Urothelium cell line (cell line): ENCODE results near the gene RTBDN.

Source experiments
- DNase-seq: peaks from one replicate; pipeline ENCODE4 v3.0.0; 2011; ENCODE audit warnings: low spot score, mixed read lengths
- FAIRE-seq: peaks from 2 replicates; lab custom pipeline; 2011; peaks lifted over from hg19 to GRCh38; lab: Jason Lieb, UNC

Gene RTBDN

DNA sequence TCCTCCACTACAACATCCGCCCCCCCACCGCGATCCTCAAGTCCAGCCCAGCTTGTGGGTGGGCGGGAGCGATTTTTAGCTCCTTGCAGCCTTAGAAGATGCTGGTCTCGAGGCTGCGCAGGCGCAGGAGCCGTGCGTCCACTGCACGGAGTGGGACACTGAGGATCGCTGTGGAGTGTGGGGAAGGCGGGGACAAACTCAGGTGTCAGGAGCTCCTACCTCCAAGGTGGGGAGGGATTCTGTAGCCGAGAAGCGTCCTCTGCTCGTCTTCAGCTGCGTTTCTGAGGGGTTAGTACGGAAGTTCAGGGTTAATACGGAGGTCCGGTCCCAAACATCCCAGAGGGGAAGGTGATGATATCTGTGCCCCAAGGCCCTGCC lies at the start of gene RTBDN:
Gene RTBDN, minus strand, starts transcription at position 14 of the 378 bp plus-strand sequence. CDS start 4,600 bp downstream, outside the sequence.
- no peak for FAIRE-seq
- DNase-seq: no peak

DNA sequence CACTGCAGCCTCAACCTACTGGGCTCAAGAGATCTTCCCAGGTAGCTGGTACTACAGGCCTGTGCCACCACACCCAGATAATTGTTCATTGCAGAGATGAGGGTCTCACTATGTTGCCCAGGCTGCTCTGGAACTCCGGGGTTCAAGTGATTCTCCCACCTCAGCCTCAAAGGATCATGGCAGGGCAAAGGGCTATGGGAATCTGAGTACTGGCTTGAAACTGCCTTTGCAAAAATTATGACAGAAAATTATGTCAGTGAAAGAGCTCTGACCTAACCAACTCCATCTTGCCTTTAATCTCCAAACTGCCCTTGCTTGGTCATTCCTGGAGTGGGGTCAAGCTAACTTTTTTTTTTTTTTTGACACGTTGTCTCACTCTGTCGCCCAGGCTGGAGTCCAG lies 48.2 kb upstream of the RTBDN start:
- FAIRE-seq: no peak
- DNase-seq: no peak

DNA sequence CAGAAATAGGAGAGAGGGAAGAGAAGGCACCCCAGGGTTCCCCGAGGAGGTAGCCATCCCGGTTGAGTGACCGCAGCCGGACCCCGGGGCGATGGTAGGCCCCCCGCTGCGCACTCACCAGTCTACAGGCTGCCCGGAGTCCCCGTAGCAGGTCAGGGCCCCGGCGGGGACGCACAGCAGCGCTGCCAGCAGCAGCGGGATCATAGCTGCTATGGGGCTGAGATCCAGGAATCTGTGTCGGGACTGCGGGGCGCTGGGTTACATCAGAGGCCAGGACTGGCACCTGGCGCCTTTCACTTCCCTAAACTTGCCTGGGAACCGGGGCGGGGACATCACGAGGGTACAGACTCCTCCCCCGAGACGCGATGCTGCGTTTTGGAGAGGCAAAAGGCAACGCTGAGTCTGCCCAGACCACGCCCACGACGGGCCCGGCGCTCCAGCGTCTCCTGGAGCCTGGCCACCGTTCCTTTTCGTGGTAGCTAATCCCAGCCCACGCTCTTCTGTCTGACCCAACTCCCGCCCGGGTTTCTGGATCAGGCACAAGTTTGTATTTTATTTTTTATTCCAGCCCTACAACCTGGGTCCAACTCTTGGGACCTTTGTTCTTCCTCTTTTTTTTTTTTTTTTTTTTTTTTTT lies 46.9 kb upstream of the RTBDN start, which contains the start of gene DNASE2:
Gene DNASE2, minus strand, starts transcription at position 278 of the 637 bp plus-strand sequence. Its CDS starts 74 bp downstream, at position 204.
- FAIRE-seq (no peak), DNase-seq (peak; percentile 94)

DNA sequence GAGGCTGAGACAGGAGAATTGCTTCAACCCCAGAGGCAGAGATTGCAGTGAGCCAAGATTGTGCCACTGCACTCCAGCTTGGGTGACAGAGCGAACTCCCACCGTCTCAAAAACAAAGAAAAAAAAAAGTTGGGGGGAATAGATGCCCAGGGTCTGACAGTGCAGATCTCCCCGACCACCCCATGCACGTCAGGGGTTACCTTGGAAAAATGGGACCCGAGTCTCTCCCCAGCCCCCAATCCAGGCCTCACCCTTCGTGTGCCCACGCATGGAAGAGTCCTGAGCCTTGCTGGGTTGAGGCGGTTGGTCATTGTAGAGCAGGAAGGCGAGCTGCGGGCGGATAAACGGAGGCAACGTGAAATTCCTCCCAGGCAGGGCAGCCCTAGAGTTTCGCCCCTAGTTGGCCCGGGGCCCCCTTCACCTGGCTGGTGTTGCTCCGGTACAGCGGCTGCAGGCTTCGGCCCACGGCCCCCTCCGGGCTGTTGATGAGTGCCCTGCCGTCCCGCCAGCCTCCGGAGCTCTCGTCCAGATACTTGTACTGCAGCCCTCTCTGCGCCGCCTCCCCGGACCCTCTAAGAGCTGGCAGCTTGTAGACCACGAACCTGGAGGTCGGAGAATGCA lies 46.3 kb upstream of the RTBDN start:
- no peak for FAIRE-seq
- no peak for DNase-seq

DNA sequence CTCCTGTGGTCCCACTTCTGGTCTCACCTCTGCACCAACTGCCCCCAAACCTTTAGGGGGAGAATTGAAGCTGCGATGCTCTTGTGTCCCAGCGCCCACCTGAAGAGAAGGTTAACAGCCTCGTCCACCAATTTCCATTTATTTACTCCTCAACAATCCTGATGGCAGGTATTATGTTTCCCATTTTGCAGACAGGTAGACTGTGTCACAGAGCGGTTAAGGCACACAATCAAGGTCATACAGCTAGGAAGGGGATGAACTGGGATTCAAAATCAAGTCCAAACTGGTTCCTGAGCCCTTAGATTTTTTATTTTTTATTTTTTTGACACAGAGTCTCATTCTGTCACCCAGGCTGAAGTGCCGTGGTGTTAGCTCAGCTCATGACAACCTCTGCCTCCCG lies 40.7 kb upstream of the RTBDN start:
- no peak for FAIRE-seq
- DNase-seq: no peak

DNA sequence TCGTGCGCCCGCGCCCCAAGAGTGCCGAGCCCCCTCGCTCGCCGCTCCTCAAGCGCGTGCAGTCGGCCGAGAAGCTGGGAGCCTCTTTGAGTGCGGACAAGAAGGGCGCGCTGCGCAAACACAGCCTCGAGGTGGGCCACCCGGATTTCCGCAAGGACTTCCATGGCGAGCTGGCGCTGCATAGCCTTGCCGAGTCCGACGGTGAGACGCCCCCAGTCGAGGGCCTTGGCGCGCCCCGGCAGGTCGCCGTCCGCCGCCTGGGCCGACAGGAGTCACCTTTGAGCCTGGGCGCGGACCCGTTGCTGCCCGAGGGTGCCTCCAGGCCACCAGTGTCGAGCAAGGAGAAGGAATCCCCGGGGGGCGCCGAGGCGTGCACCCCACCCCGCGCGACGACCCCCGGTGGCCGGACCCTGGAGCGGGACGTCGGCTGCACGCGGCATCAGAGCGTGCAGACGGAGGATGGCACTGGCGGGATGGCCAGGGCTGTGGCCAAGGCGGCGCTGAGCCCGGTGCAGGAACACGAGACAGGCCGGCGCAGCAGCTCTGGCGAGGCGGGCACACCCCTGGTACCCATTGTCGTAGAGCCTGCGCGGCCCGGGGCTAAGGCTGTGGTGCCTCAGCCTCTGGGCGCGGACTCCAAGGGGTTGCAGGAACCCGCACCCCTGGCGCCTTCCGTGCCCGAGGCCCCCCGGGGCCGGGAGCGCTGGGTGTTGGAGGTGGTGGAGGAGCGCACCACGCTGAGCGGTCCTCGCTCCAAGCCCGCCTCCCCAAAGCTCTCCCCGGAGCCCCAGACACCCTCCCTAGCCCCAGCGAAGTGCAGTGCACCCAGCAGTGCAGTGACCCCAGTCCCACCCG lies 39.7 kb upstream of the RTBDN start:
- DNase-seq: no peak
- no peak for FAIRE-seq

DNA sequence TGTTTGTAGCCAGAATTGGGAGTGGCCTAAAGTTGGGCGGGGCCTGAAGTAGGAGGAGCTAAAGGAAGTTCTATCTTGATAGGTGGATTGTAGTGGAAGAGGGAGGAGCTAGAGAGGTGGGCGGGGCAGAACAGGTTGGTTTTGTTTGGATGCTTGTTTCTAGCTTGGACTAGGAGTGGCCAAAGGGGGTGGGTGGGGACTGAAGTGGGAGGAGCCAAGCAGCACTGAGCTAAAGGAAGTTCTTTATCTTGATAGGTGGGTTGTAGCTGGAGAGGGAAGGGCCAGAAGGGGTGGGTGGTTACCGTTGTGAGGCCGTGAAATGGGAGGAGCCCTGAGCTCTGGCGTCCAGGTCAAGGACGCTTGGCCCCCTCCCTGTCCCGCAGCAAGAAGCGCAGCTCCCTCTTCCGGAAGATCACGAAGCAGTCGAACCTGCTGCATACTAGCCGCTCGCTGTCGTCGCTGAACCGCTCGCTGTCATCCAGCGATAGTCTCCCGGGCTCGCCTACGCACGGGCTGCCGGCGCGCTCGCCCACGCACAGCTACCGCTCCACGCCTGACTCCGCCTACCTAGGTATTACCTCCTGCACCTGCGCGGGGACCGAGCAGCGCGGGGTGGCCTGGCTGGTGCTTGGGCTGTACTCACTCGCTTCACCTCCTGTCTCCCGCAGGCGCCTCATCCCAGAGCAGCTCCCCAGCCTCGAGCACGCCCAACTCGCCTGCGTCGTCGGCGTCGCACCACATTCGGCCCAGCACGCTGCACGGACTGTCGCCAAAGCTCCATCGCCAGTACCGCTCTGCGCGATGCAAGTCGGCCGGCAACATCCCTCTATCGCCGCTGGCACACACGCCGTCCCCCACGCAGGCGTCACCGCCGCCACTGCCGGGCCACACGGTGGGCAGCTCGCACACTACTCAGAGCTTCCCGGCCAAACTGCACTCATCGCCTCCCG lies 38.8 kb upstream of the RTBDN start:
- FAIRE-seq (no peak), DNase-seq (no peak)

DNA sequence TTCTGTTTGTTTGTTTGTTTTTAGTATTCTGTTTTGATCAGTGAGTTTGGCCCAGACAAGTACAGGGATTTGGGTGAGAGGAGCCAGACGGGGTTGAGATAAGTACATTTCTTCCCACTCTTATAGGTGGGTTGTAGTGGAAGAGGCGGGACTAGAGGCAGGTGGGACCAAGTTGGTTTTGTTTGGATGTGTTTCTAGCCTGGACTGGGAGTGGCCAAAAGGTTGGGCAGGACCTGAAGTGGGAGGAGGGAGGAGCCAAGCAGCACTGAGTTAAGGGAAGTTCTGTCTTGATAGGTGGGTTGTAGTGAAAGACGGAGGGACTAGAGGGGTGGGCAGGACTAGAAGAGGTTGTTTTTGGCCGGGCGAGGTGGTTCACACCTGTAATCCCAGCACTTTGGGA lies 37.9 kb upstream of the RTBDN start:
- no peak for FAIRE-seq

DNA sequence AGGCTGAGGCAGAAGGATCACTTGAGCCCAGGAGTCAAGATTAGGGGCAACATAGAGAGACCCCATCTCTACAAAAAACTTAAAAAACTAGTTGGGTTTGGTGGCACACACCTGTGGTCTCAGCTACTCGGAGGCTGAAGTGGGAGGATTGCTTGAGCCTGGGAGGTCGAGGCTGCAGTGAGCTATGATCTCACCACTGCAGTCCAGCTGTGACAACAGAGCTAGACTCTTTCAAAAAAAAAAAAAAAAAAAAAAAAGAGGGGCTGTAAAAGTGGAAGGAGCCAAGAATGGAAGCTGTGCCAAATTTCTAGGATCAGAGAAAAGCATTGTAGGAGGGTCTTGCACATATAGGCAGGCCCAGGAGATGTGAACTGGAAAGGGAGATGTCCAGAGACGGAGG lies 37.3 kb upstream of the RTBDN start:
- FAIRE-seq (no peak), DNase-seq (no peak)

More for the DNA sequence above, 37.9 kb upstream of the RTBDN start:
- no peak for DNase-seq

DNA sequence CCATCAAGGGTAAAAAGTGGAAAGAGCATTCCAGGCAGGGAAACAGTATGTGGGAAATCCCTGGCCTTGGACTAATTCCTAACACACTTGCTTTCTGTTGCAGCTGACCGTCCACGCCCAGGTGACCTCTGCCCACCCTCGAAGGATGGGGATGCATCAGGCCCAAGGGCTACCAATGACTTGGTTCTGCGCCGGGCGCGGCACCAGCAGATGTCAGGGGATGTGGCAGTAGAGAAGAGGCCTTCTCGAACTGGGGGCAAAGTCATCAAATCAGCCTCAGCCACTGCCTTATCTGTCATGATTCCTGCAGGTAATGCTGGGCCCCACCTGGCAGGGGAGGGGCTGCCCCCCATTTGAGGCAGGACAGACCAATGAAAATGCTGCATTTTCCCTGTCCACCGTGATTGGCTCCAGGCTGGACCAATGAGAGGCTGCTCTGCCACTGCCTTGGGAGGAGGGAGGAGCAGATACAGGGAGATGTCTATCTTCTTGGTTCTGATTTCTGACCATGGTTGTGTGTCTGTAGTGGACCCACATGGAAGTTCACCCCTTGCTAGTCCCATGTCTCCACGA lies 34.2 kb upstream of the RTBDN start:
- DNase-seq (no peak), FAIRE-seq (no peak)

DNA sequence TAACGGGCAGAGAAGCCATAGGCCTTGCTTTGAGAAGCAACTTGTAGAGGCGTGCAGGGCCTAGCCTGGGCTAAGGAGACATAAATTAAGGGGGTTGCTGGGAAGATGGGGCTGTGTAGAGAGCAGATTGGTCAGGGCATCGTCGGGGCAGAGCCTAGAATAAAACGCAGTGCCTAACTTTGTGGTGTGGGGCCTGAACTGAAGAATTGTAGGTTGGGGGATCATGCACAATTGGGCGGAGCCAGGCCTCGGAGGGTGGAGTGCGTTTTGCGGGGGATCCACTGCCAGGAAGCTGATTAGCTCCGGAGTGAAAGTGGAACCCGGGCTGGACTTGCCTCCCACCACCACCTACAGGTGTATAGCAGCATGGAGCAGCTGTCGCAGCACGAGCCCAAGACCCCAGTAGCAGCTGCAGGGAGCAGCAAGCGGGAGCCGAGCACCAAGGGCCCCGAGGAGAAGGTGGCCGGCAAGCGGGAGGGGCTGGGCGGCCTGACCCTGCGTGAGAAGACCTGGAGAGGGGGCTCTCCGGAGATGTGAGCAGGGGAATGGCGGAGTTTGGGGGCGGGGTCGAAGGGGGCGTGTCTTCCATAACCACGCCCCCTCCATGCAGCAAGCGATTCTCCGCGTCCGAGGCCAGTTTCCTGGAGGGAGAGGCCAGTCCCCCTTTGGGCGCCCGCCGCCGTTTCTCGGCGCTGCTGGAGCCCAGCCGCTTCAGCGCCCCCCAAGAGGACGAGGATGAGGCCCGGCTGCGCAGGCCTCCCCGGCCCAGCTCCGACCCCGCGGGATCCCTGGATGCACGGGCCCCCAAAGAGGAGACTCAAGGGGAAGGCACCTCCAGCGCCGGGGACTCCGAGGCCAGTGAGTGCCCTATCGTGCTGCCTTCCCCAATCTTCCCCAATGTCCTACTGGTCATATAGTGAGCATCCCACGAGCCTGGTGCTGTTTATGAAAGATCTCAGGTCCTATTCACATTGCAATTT lies 33.0 kb upstream of the RTBDN start:
- DNase-seq (no peak), FAIRE-seq (no peak)

DNA sequence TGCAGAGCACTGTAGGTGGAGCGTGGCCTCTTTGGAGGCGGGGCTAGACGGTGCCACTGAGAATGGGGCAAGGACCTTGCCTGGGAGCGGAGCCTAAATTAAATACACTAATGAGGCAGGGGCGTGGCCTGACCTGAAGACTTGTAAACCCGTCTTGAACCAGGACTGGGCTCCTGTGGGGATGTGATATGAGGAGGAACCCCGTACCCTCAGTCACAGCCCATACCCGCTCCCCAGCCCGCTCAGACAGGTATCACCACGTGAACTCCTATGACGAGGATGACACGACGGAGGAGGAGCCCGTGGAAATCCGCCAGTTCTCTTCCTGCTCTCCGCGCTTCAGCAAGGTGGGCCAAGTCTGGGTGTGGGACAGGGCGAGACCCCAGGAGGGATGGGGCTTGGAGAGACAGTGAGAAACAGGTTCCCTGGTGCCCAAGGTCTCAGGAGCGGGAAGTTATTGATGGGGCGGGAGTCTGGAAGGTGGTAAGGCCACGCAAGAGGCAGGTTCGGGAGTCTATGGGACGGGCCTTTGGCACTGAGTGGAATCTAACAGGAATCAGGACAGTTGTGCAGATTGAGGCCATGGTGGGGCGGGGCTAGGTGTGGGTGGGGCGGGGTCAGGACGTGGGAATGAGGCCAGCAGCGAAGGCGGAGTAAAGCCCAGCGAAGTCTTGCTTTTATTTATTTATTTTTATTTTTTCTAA lies 32.2 kb upstream of the RTBDN start:
- FAIRE-seq: no peak
- no peak for DNase-seq

DNA sequence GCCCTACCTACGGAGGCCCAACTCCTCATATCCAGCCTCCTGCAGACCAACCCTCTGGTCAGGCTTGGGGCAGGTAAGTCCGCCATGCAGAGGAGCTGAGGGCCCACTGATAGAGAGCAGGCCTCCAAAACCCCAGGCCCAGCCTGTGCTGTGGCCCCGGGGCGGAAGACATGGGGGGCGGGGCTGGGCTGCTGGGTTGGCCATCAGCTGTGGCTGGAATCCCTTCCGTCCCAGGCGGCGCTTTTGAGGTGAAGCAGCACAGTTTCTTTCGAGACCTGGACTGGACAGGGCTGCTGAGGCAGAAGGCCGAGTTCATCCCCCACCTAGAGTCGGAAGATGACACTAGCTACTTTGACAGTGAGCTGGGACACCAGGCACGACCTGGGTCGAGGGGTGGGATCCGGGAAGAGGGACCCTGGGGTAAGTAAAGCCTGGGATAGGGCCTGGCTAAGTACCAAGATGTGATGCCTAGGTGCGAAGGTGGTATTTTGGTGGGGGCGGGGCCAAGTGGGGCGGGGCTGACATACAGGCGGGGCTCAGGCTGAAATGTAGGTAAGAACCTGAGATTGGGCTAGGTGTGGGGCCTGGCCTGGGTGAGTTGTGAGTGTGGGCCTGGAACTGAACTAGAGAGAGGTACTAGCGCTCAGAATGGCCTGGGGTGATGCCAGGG lies 31.5 kb upstream of the RTBDN start:
- FAIRE-seq (no peak), DNase-seq (no peak)

DNA sequence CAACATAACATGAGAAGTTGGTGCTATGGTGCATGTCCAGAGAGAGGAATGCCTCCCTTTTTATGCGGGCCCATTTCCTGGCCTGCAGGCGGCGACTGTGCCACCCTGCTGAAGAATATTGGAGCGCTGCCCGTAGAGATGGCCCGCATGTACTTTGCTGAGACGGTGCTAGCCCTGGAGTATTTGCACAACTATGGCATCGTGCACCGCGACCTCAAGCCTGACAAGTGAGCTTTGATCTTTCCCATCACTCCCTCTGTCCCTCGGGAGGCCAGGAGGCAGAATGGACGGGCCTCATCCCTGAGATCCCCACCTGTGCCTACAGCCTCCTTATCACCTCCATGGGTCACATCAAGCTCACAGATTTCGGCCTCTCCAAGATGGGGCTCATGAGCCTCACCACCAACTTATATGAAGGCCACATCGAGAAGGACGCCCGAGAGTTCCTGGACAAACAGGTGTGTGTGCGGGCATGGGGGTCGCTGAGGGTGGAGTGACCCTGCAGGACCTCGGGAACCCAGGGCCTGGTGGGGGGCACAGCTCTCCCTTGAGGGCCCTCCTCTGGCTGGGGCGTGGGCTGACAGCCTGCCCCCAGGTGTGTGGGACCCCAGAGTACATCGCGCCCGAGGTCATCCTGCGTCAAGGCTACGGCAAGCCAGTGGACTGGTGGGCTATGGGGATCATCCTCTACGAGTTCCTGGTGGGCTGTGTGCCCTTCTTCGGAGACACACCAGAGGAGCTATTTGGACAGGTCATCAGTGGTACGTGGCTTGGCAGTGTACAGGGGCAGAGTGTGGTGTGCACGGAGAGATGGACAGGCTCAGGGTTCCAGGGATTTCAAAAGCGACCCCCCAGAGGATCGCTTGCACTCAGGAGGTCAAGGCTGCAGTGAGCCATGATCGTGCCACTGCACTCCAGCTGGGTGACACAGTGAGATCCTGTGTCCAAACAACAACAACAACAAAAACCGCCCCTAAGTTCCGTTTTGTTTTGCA lies 30.6 kb upstream of the RTBDN start:
- no peak for FAIRE-seq
- no peak for DNase-seq

DNA sequence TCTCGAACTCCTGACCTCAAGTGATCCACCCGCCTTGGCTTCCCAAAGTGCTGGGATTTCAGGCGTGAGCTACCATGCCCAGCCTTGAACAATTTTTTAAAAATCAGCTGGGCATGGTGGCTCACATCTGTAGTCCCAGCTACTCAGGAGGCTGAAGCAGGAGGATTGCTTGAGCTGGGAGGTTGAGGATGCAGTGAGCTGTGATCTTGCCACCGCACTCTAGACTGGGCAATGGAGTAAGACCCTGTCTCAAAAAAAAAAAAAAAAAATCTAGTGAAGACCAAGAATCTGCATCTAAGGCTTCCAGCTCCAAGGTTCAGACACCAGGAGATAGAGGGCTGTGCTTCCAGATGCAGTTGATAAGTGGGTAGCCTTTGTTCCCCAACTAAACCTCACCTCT lies 29.8 kb upstream of the RTBDN start:
- FAIRE-seq (no peak), DNase-seq (no peak)

DNA sequence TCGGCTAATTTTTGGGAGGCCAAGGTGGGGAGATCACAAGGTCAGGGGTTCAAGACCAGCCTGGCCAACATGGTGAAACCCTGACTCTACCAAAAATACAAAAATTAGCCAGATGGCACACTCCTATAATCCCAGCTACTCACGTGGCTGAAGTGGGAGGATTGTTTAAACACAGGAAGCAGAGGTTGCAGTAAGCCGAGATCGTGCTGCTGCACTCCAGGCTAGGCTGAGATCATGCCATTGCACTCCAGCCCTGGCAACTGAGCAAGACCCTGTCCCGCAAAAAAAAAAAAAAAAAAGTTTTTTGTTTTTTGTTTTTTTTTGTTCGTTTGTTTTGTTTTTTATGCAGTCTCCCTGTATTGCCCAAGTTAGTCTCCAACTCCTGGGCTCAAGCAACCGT lies 25.2 kb upstream of the RTBDN start:
- FAIRE-seq (no peak), DNase-seq (no peak)
